Loucy (cell line): ENCODE measurements around the gene ALK.

Experiments used
- H2AFZ ChIP-seq: fragments of 200-600 bp; sonication (generic); 2 replicates; pipeline ENCODE4 v1.6.0; 2016; ENCODE audit warnings: antibody characterized with exemption, mild to moderate bottlenecking, low read length, moderate library complexity
- H3F3A ChIP-seq: fragments of 200-600 bp; 2 replicates; pipeline ENCODE4 v1.6.0; 2016; ENCODE audit warnings: antibody characterized with exemption, low read depth, mild to moderate bottlenecking
- H3K27me3 ChIP-seq: fragments of 200-600 bp; sonication (generic); 2 replicates; pipeline ENCODE4 v1.6.1; 2014; ENCODE audit warnings: low read length, mild to moderate bottlenecking; ENCODE audit not compliant: insufficient read depth, poor library complexity, severe bottlenecking
- H3K36me3 ChIP-seq: fragments of 200-600 bp; sonication (generic); 2 replicates; pipeline ENCODE4 v1.6.1; 2016; ENCODE audit warnings: low read length; ENCODE audit not compliant: insufficient read depth
- H3K4me1 ChIP-seq: fragments of 200-600 bp; sonication (generic); 2 replicates; pipeline ENCODE4 v1.5.1; 2014; ENCODE audit warnings: low read length, mild to moderate bottlenecking; ENCODE audit not compliant: insufficient read depth, poor library complexity, severe bottlenecking
- H3K4me2 ChIP-seq: fragments of 200-600 bp; sonication (generic); 2 replicates; pipeline ENCODE4 v1.6.0; 2014; ENCODE audit warnings: antibody characterized with exemption, low read length, low read depth, mild to moderate bottlenecking; ENCODE audit not compliant: poor library complexity, severe bottlenecking
- H3K4me3 ChIP-seq: fragments of 200-600 bp; sonication (generic); 2 replicates; pipeline ENCODE4 v1.5.1; 2014; ENCODE audit warnings: low read length, mild to moderate bottlenecking, mixed read lengths; ENCODE audit not compliant: poor library complexity, severe bottlenecking
- H3K79me2 ChIP-seq: fragments of 200-600 bp; sonication (generic); 2 replicates; pipeline ENCODE4 v1.6.1; 2014; ENCODE audit warnings: low read length; ENCODE audit not compliant: insufficient read depth
- H3K9ac ChIP-seq: fragments of 200-600 bp; sonication (generic); 2 replicates; pipeline ENCODE4 v1.6.0; 2014; ENCODE audit warnings: mild to moderate bottlenecking, low read depth, low read length, moderate library complexity; ENCODE audit not compliant: poor library complexity, severe bottlenecking
- H3K9me2 ChIP-seq: fragments of 200-600 bp; sonication (generic); replicated peaks from 2 replicates; pipeline ENCODE4 v1.6.1; 2016; ENCODE audit warnings: low read depth, low read length, mixed read lengths
- H3K9me3 ChIP-seq: fragments of 200-600 bp; sonication (generic); 2 replicates; pipeline ENCODE4 v1.6.1; 2014; ENCODE audit warnings: mild to moderate bottlenecking, antibody characterized with exemption, low read length, low read depth; ENCODE audit not compliant: insufficient read depth
- H4K20me1 ChIP-seq: fragments of 200-600 bp; sonication (generic); 2 replicates; pipeline ENCODE4 v1.6.0; 2014; ENCODE audit warnings: antibody characterized with exemption, low read length, mild to moderate bottlenecking; ENCODE audit not compliant: insufficient read depth, poor library complexity, severe bottlenecking
- CTCF ChIP-seq: fragments of 200-600 bp; sonication (generic); conservative IDR thresholded peaks from 2 replicates; pipeline ENCODE4 v1.5.1; 2014; ENCODE audit warnings: mild to moderate bottlenecking, antibody characterized with exemption, low read length
- EZH2phosphoT487 ChIP-seq: fragments of 200-600 bp; IDR thresholded peaks from 2 replicates; pipeline ENCODE4 v1.6.1; 2018; ENCODE audit warnings: antibody characterized with exemption, mild to moderate bottlenecking, moderate library complexity, borderline replicate concordance

The ALK gene

GRCh38 chr2:29865512-29865911, 55.9 kb downstream of the ALK start:
- Histone ChIP-seq H2AFZ (peak overlapping the region; percentile 64), H3F3A (no peaks in the 10 kb centered on the region), H4K20me1 (no peaks in the 10 kb centered on the region), H3K36me3 (no peaks in the 10 kb centered on the region), H3K9me2 (no peaks in the 10 kb centered on the region), H3K9me3 (no peaks in the 10 kb centered on the region), H3K79me2 (no peaks in the 10 kb centered on the region), H3K27me3 (no peaks in the 10 kb centered on the region), H3K4me2 (peak overlapping the region; percentile 29), H3K4me3 (no peak overlapping the region), H3K9ac (no peak overlapping the region), H3K4me1 (peaks cover 32% of the 10 kb centered on the region)
- no peak for TF ChIP-seq EZH2phosphoT487
- TF ChIP-seq CTCF = no peak

DNA sequence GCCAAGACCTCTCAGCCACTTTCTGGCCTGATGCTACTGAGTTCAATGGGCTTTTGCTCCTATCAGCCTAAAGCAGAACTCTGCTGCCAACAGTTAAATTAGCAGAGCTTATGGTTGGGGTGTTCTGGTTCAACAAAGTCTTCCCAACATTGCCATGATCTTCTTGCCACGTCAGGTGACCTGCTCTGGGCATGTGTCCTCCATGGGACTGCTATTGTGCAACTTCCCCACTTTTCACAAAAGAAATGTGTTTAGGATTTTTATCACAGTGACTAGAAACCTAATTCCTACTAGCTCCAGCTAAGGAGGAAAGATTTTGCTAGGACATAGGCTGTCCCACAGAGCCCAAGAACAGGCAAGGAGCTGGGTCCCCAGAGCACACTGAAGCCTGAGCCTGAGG, 56.4 kb downstream of the ALK start:
- no peak overlapping the region for H3K4me2 ChIP-seq
- peak overlapping the region; percentile 64 for H2AFZ ChIP-seq
- no peaks in the 10 kb centered on the region for H3K9me2 ChIP-seq
- TF ChIP-seq EZH2phosphoT487 = no peak
- no peak for TF ChIP-seq CTCF
- no peak overlapping the region for H3K4me3 ChIP-seq
- no peaks in the 10 kb centered on the region for H3K27me3 ChIP-seq
- H3K79me2 ChIP-seq = no peaks in the 10 kb centered on the region
- no peaks in the 10 kb centered on the region for H3F3A ChIP-seq
- no peak overlapping the region for H3K9ac ChIP-seq
- H3K4me1 ChIP-seq = peaks cover 32% of the 10 kb centered on the region
- H3K9me3 ChIP-seq = no peaks in the 10 kb centered on the region
- no peaks in the 10 kb centered on the region for H4K20me1 ChIP-seq
- H3K36me3 ChIP-seq = no peaks in the 10 kb centered on the region

DNA sequence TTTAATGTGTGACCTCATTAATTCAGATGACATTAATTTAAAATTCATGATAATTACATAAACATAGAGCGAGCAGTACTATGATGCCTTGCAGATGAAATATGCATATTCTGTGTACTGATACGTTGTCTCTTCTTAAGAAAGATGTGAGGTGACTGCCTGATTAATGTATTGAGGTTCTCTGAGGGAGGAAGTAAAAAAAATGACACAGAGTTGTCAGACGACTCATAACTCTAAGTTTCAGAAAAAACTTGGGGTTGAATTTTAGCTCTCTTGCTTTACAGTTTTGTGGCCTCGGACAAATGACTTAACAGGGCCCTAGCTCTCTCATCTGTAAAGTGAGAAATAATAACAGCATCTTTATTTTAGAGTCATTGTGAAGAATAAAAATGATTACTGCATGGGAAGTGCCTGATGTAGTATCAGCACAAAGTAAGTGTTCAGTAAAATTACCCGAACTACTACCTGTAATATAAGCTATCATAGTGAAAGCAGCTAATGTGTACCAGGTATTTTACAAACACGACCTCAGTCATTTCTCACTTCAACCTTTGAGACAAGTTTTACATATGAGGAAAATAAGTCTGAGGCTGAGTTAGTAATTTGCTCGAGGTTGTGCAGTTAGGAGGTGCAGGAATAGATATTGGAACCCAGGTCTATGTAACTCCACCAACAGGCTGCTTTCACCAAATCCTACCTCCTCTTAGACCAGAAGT, 65.3 kb downstream of the ALK start:
- Histone ChIP-seq H3K4me1 (peaks cover 64% of the 10 kb centered on the region), H3K27me3 (no peaks in the 10 kb centered on the region)
- TF ChIP-seq CTCF (no peak), EZH2phosphoT487 (no peak)

More for the DNA sequence above, 65.3 kb downstream of the ALK start:
- no peak overlapping the region for H2AFZ ChIP-seq
- no peaks in the 10 kb centered on the region; the same call in 1 of the 2 replicates for H3F3A ChIP-seq
- H3K9me2 ChIP-seq = no peaks in the 10 kb centered on the region
- no peak overlapping the region for H3K9ac ChIP-seq
- peaks cover 5% of the 10 kb centered on the region; the same call in 1 of the 2 replicates for H3K9me3 ChIP-seq
- no peaks in the 10 kb centered on the region for H4K20me1 ChIP-seq
- H3K4me2 ChIP-seq = no peak overlapping the region
- peaks cover 11% of the 10 kb centered on the region; the same call in 1 of the 2 replicates for H3K79me2 ChIP-seq
- H3K36me3 ChIP-seq = no peaks in the 10 kb centered on the region
- no peak overlapping the region for H3K4me3 ChIP-seq
